Medulla oblongata (tissue), 1 donor: Measurements from ENCODE around the gene GPR180.
"Not testable (repeated sequence)": the region's sequence is repeated elsewhere in the genome, so short reads cannot be mapped to it uniquely, and the experiment has no call there.

Experiments
- DNase-seq: peaks from one replicate; pipeline ENCODE4 v3.0.0-alpha.2; 2015; ENCODE audit errors: extremely low spot score

GPR180 gene

GRCh38 chr13:94596575-94596971 lies 5.1 kb upstream of the GPR180 start:
- no peak for DNase-seq

GRCh38 chr13:94598281-94598680 lies 3.4 kb upstream of the GPR180 start:
- no peak for DNase-seq

DNA sequence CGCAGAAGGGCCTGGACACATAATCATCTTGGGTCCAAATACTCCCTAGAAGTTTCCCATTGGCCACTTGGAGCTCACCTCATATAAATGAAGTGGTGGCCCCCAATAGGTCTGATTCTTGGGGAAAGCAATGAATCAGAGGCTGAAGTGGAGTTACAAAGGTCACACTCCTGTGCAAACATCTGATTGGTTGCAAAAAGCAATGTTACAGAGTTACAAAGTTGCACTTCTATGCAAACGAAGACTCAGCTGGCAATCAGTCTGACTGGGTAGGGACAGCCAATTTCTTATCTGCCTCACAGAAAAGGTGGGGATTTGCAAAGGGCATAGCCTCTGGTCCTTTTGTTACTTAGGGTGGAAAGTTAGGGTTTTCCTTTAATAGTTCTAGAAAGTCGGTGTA lies 1.8 kb upstream of the GPR180 start:
- DNase-seq = no peak

DNA sequence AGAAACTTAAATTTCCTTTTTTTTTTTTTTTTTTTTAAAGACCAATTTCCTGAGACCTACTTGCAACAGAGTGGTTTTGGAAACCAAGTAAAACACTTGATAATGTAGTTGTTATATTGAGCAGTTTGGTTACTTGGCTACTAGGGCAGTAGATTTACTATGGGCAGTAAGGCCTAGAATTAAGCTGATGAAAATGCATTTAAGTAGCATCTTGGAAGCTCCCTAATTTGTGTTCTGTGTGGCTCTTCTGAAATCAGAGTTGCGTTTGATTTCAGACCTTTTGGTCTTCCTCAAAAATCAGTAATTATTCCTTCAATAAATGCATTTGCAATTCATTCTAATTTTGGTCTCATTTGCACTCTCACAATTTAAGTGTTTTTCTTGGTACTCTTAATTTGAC lies 810 bp downstream of the GPR180 start:
- DNase-seq = no peak

- DNase-seq = no peak
Observed at GRCh38 chr13:94607056-94607455, 5.4 kb downstream of the GPR180 start.

DNA sequence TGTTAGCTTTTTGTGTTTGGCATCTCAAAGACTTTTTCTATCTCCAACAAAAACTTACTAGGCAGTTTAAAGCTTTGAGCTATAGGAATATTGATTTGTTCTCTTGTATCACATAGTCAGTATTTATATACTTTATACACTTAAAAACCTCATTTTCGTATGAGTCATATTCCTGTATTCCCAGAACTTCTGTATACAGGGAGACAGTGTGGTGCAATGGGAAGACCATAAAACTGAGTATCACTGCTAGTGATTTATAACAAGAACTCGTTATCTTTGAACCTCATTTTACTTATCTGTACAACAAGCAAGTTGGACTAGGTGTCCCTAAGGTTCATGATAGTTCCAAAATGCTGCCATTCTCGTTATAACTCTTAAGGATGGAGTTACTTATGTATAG lies 6.3 kb downstream of the GPR180 start:
- no peak for DNase-seq

GRCh38 chr13:94608586-94608985 lies 6.9 kb downstream of the GPR180 start:
- peak; percentile 55 for DNase-seq

- peak; percentile 85 for DNase-seq
Observed at GRCh38 chr13:94609196-94609595, 7.5 kb downstream of the GPR180 start.

DNA sequence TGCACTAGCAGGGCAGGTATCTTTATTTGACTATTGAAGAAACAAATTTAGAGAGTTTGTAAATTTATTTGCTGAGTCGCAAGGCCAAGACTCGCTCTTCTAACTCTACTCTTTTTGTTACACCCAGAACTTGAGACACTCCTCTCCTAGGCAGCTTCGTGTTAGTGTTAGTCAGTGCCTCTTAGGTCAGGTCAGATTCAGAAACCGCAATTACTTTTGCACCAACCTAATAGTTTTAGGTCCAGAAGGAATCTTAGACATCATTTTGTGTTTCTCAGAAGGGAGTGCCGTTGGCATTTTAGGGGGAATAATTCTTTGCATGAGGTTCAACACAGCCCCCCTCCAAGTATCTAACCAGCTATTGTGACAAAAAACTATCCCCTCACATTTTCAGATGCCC lies 8.8 kb downstream of the GPR180 start:
- DNase-seq = no peak

DNA sequence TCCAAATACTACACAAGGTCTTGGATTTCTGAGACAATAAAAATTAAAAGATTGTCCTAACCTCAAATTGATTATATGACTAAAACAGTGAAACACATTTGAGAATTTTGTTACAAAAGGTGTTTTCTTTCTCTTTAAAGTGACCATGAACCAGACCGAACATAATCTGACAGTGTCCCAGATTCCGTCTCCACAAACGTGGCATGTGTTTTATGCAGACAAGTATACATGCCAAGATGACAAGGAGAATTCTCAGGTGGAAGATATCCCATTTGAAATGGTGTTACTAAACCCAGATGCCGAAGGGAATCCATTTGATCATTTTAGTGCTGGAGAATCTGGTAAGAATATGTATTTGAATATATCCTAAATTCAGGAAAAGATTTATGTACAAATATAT lies 10.4 kb downstream of the GPR180 start:
- no peak for DNase-seq

DNA sequence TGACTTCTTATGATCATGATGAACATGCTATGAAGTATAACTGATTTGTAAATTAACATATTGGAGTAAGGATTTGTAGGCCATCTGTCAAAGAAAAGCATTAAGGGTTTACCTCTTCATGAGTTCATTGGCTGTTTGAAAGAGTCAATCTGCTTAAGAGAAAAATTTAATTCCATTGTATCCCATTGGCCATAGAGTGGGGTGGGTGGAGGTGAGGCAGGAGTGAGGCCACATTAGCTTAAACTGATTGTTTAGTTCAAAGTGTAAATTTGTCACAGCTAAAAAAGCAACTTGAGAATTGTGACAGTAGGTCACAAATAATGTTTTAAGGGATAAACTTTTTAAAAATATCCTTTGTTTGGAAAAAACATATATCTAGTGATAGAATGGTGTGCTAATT lies 11.4 kb downstream of the GPR180 start:
- DNase-seq = no peak

DNA sequence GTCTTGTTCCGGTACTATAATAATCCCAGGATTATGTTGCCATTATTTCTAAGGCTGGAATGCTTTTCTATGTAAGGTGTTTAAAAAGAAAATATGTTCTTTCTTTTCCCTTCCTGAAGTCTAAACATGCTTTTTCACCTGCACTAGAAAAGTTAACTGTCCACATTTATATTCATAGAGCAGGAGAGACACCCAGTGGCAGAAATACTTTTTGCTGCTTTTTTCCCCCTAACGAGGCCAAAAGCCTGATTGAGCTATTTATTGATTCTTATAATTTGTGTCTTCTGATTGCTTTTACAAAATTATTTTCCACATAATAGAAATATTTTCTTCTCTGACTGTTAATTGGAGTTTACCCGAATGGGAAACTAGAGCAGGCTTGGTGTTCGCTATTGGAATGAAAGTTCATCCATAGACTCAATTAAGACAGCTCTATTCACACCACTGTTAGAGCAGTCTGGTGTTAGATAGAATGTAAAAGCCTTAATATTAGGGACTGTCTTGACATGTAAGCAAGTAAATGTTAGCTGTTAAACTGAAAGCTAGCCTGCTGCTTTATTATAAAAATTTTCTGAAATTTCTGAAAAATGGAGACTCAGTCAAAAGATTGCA lies 15.8 kb downstream of the GPR180 start:
- DNase-seq = peak; percentile 77

- no peak for DNase-seq
Observed at GRCh38 chr13:94620286-94620896, 18.7 kb downstream of the GPR180 start.

GRCh38 chr13:94622344-94622743 lies 20.7 kb downstream of the GPR180 start:
- DNase-seq = no peak

- no peak for DNase-seq
Observed at GRCh38 chr13:94623316-94623715, 21.7 kb downstream of the GPR180 start.

GRCh38 chr13:94630858-94631257 lies 29.2 kb downstream of the GPR180 start:
- no peak for DNase-seq

GRCh38 chr13:94632226-94632980 lies 30.7 kb downstream of the GPR180 start:
- DNase-seq = no peak

DNA sequence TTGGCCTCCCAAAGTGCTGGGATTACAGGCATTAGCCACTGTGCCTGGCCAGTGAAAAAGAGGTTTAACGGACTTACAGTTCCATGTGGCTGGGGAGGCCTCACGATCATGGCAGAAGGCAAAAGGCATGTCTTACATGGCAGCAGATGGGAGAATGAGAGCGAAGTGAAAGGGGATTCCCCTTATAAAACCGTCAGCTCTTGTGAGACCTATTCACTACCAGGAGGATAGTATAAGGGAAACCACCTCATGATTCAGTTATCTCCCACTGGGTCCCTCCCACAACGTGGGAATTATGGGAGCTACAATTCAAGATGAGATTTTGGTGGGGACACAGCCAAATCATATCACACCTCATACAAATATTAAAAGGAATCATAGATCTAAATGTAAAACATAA lies 34.4 kb downstream of the GPR180 start:
- not testable (repeated sequence) for DNase-seq

DNA sequence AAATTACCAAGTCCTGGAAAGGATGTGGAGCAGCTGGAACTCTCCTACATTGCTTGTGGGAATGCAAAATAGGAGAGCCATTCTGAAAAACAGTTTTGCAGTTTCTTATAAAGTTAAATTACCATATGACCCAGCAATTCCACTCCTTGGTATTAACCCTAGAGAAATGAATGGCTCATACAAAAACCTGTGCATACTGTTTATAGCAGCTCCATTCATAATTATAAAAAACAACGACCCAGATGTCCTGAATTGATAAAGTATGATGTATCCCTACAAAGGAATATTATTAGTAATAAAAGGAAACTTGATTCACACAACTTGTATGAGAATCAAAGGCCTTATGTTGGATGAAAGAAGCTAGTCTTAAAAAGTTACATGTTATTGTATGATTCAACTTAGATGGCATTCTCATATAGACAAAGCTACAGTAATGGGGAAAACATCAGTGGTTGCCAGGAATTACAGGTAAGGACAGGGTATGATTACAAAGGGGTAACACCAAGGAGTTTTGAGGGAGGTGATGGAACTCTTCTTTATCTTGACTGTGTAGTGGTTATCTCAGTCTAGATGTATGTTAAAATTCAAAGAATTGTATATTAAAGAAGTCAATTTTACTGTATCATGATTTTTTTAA lies 35.4 kb downstream of the GPR180 start:
- DNase-seq = no peak

DNA sequence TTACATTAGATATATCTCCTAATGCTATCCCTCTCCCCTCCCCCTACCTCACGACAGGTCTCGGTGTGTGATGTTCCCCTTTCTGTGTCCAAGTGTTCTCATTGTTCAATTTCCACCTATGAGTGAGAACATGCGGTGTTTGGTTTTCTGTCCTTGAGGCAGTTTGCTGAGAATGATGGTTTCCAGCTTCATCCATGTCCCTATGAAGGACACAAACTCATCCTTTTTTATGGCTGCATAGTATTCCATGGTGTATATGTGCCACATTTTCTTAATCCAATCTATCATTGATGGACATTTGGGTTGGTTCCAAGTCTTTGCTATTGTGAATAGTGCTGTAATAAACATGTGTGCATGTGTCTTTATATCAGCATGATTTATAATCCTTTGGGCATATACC lies 36.0 kb downstream of the GPR180 start:
- DNase-seq = not testable (repeated sequence)

GRCh38 chr13:94640721-94641120 lies 39.1 kb downstream of the GPR180 start:
- DNase-seq = no peak

DNA sequence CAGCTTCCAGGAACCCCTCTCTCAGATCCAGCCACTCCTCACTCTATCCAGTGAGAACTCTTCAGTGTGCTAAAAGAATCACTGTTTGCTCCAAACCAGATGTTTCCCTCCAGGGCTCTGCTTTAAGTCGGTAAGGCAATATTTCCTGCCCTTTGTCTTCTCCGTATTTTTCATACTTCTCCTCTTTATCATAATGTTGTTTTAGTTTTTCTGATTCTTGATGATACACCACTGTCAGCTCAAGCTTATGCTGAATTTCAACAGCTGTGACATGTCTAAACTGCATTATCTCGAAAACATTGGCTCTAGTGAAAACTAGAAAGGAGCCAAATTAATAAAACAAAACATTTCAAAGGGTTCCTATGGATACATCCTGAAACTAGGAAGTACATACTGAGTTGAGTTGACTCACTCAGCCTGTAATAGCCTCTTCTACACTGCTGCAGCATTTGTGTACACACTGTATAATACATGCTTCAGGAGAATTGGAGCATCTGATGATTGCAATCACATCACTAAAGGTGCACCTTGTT lies 39.8 kb downstream of the GPR180 start:
- DNase-seq = no peak
